GM18507 (cell line): ENCODE measurements around the gene C1orf105.

Experiments
- DNase-seq: peaks from one replicate; pipeline ENCODE4 v3.0.0; 2011; ENCODE audit warnings: low read depth; ENCODE audit not compliant: insufficient read length; ENCODE audit errors: extremely low spot score
- FAIRE-seq: peaks from 2 replicates; lab custom pipeline; 2011; peaks lifted over from hg19 to GRCh38; lab: Jason Lieb, UNC

The C1orf105 gene

GRCh38 chr1:172450524-172450885, 30.0 kb downstream of the C1orf105 start:
- FAIRE-seq (no peak), DNase-seq (no peak)

- FAIRE-seq = no peak
- no peak for DNase-seq
Observed at GRCh38 chr1:172451002-172451443, 30.5 kb downstream of the C1orf105 start.

GRCh38 chr1:172452536-172453152, 32.2 kb downstream of the C1orf105 start:
- DNase-seq = no peak
- FAIRE-seq = no peak

GRCh38 chr1:172453153-172453545, 32.7 kb downstream of the C1orf105 start:
- DNase-seq (no peak), FAIRE-seq (no peak)

GRCh38 chr1:172453607-172454006, 33.1 kb downstream of the C1orf105 start:
- FAIRE-seq (no peak), DNase-seq (no peak)

- DNase-seq (no peak), FAIRE-seq (no peak)
Observed at GRCh38 chr1:172455451-172455850, 35.0 kb downstream of the C1orf105 start.

- no peak for DNase-seq
- FAIRE-seq = no peak
Observed at GRCh38 chr1:172456344-172456769, 35.9 kb downstream of the C1orf105 start.

- FAIRE-seq (no peak), DNase-seq (no peak)
Observed at GRCh38 chr1:172457479-172458130, 37.1 kb downstream of the C1orf105 start.

- no peak for FAIRE-seq
- DNase-seq = no peak
Observed at GRCh38 chr1:172460177-172460576, 39.7 kb downstream of the C1orf105 start.

GRCh38 chr1:172460887-172461315, 40.4 kb downstream of the C1orf105 start:
- DNase-seq = no peak
- no peak for FAIRE-seq

- DNase-seq = no peak
- no peak for FAIRE-seq
Observed at GRCh38 chr1:172465617-172466016, 45.1 kb downstream of the C1orf105 start.

GRCh38 chr1:172466795-172467407, 46.4 kb downstream of the C1orf105 start:
- DNase-seq (no peak), FAIRE-seq (no peak)

- no peak for FAIRE-seq
- DNase-seq = no peak
Observed at GRCh38 chr1:172467446-172467845, 47.0 kb downstream of the C1orf105 start.

GRCh38 chr1:172468296-172468695, 47.8 kb downstream of the C1orf105 start:
- FAIRE-seq (no peak), DNase-seq (no peak)

- DNase-seq (no peak), FAIRE-seq (no peak)
Observed at GRCh38 chr1:172469717-172470116, 49.2 kb downstream of the C1orf105 start.

- DNase-seq (no peak), FAIRE-seq (no peak)
Observed at GRCh38 chr1:172470149-172470548, 49.7 kb downstream of the C1orf105 start.

GRCh38 chr1:172471666-172472065, 51.2 kb downstream of the C1orf105 start:
- FAIRE-seq = no peak
- no peak for DNase-seq

- FAIRE-seq (no peak), DNase-seq (no peak)
Observed at GRCh38 chr1:172472495-172472894, 52.0 kb downstream of the C1orf105 start.

- no peak for FAIRE-seq
- DNase-seq = no peak
Observed at GRCh38 chr1:172473302-172473701, 52.8 kb downstream of the C1orf105 start.

- FAIRE-seq (no peak), DNase-seq (no peak)
Observed at GRCh38 chr1:172473842-172474241, 53.4 kb downstream of the C1orf105 start.

GRCh38 chr1:172476218-172476811, 55.8 kb downstream of the C1orf105 start:
- DNase-seq = no peak
- no peak for FAIRE-seq
